ENCODE results near the gene HS2ST1.
"Not testable (repeated sequence)": the region's sequence is repeated elsewhere in the genome, so short reads cannot be mapped to it uniquely, and the experiment has no call there.

HS2ST1 gene

GRCh38 chr1:86971778-86972177 is 57.3 kb downstream of the HS2ST1 start:
- DNase-seq (ENCODE audit: low read depth): no peak

GRCh38 chr1:86972262-86972661 is 57.8 kb downstream of the HS2ST1 start:
- no peak for DNase-seq (ENCODE audit: low read depth)

DNA sequence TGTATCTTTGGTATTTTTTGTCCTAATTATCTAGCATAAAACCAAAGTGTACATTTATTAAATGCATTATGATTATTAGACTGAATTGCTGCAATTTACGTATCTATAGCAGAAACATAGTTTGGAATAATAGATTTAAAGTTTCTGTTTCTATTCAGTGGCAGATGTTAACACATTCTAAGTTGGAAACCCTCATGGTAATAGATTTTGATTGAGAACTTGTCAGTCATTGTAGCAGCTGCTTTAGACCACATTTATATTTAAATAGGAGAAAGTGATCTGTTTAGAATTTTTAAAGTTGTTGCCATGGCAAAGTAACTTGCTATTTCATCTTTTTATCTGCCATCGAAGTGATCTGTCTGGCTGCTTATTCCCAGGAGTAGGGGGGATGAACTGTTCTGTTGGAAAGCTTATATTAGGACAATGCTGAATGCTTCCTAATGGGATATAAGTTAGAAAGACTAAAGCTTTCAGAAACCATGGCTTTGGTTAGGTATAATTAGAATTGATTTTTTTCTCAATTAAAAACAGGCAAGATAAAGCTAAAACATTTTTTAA is 61.6 kb downstream of the HS2ST1 start:
- DNase-seq (ENCODE audit: low read depth): no peak

DNA sequence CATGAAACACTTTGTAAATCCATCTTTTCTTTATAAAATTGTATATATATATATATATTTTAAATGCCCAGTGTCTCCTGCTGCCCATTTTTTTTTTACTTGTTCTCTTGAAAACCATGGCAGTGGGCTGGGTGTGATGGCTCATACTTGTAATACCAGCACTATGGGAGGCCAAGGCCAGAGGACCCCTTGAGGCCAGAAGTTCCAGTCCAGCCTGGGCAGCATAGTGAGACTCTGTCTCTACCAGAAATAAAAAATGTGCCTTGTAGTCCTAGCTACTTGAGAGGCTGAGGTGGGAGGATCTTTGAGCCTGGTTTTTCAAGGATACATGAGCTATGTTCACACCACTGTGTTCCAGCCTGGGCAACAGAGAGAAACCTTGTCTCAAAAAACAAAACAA is 62.2 kb downstream of the HS2ST1 start:
- no peak for DNase-seq (ENCODE audit: low read depth)

- DNase-seq (ENCODE audit: low read depth): no peak
Measured at GRCh38 chr1:86981482-86982213, 67.2 kb downstream of the HS2ST1 start.

- DNase-seq (ENCODE audit: low read depth): not testable (repeated sequence)
Measured at GRCh38 chr1:86983677-86984076, 69.2 kb downstream of the HS2ST1 start.

DNA sequence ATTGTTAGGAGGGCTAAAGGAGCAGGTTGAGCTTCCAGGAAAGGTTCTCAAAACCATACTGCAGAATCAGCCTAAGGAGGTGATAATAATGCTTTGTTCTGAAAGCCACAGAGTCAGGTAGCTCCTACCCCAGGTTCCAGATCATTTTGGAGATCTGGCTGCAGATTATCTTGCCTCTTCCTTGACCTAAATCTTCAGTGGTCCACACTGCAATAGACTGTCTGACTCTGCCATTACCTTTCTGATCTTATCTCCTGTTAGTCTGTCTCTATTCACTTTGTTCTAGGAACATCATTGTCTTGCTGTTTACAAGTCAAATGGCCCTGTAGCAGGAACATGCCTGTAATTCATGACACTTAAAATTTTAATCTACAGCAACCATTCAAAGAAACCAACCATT is 73.0 kb downstream of the HS2ST1 start:
- no peak for DNase-seq (ENCODE audit: low read depth)

GRCh38 chr1:86988835-86989234 is 74.4 kb downstream of the HS2ST1 start:
- DNase-seq (ENCODE audit: low read depth): no peak

DNA sequence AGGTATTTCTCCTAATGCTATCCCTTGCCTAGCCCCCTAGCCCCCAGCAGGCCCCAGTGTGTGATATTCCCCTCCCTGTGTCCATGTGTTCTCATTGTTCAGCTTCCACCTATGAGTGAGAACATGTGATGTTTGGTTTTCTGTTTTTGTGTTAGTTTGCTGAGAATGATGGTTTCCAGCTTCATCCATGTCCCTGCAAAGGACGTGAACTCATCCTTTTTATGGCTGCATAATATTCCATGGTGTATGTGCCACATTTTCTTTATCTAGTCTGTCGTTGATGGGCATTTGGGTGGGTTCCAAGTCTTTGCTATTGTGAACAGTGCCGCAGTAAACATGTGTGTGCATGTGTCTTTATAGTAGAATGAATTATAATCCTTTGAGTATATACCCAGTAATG is 75.3 kb downstream of the HS2ST1 start:
- DNase-seq (ENCODE audit: low read depth): not testable (repeated sequence)

- no peak for DNase-seq (ENCODE audit: low read depth)
Measured at GRCh38 chr1:86990826-86991225, 76.4 kb downstream of the HS2ST1 start.

GRCh38 chr1:86991549-86992186 is 77.2 kb downstream of the HS2ST1 start:
- DNase-seq (ENCODE audit: low read depth): no peak

GRCh38 chr1:86992861-86993260 is 78.4 kb downstream of the HS2ST1 start:
- DNase-seq (ENCODE audit: low read depth): no peak

GRCh38 chr1:86993269-86993985 is 79.0 kb downstream of the HS2ST1 start:
- no peak for DNase-seq (ENCODE audit: low read depth)

DNA sequence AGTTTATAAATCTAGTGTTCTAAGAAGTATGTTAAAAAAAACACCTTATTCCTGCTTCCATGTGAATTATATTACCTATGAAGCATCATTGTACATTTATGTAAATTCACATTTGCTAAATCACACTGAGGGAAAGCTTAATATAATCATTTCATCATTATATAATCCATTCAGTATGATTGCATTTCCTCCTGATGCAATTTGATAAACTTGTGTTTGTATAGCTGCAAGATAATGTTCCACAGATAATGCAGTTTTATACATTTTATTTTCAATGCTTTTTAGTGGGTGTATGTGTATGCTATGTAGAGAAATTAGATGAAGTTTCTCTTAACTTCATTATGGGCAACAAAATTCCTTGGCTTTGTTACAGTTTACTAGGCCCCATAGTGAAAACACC is 79.6 kb downstream of the HS2ST1 start:
- DNase-seq (ENCODE audit: low read depth): no peak

DNA sequence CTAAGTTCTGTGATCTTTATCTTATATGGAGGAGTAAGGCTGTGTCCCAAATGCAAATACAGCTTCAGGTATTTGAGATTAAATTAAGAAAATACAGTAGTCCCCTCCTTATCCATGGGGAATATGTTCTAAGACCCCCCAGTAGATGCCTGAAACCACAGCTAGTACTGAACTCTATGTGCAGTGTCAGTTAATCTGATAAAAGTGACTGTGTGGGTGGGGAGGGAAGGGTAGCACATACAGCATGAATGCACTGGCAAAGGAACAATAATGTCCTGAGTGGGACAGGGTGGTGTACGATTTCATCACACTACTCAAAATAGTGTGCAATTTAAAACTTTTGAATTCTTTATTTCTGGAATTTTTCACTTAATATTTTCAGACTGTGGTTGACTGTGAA is 83.1 kb downstream of the HS2ST1 start:
- no peak for DNase-seq (ENCODE audit: low read depth)

GRCh38 chr1:86998280-86998679 is 83.8 kb downstream of the HS2ST1 start:
- DNase-seq (ENCODE audit: low read depth): no peak

DNA sequence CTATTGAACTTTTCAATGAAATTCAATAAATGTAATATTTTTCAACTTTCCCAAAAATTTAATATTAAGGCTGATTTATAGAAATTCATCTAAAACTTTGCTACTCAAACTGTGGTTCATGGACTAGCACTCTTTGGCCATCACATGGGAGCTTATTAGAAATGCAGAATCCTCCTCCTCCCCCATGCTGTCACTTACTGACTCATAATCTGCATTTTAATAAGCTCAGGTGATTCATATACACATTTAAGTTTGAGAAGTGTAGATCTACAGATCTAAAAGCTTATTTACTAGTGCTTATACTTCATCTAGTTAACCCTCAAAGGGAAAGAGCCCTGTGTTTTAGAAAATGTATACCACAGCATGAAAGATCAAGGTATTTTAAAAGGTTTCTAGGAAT is 84.3 kb downstream of the HS2ST1 start:
- no peak for DNase-seq (ENCODE audit: low read depth)

- DNase-seq (ENCODE audit: low read depth): no peak
Measured at GRCh38 chr1:87000460-87000859, 86.0 kb downstream of the HS2ST1 start.

DNA sequence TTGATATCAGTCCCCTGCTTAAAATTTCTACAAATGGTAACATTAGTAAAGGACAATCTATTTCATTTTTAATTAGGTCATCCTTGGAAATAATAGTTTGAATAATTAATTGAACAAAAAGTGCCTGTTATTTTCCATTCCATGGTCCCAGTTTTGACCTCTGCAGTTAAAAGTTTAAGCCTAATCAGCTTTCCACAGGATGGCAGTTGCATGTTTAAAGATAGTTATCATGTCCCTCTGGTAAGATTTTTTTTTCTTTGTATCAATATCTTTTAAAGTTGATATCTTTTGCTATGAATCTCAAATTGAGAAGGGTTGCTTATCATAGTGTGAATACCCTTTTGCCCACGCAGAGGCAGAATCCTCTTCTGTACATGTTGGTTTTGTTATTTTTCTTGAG is 90.4 kb downstream of the HS2ST1 start:
- no peak for DNase-seq (ENCODE audit: low read depth)

- no peak for DNase-seq (ENCODE audit: low read depth)
Measured at GRCh38 chr1:87007323-87007722, 92.9 kb downstream of the HS2ST1 start.

DNA sequence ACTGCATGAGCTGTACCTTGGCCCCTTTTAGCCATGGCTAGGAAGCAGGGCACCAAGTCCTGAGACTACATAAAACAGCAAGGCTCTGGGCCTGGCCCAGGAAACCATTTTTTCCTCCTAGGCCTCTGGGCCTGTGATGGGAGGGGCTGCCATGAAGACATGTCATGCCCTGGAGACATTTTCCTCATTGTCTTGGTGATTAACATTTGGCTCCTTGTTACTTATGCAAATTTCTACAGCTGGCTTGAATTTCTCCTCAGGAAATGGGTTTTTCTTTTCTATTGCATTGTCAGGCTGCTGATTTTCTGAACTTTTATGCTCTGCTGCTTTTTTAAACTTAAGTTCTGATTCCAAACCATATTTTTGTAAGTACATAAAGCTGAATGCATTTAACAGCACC is 99.0 kb downstream of the HS2ST1 start:
- not testable (repeated sequence) for DNase-seq (ENCODE audit: low read depth)

GRCh38 chr1:87017998-87018672 is 103.7 kb downstream of the HS2ST1 start:
- DNase-seq (ENCODE audit: low read depth): no peak
